Liver (tissue), 9 donors: ENCODE results near the gene DLL1. TPM values are rescaled to one million over a fixed set of nuclear protein-coding genes. Genes with fewer than 3 reads are reported as not detected.

Experiments used
- DNase-seq: peaks from one replicate; pipeline ENCODE4 v3.0.0-alpha.2; 2017; ENCODE audit warnings: low spot score
- H3K27ac ChIP-seq, 2 donors: one replicate each; pipeline ENCODE4 v1.7.0; 2013; ENCODE audit warnings: inconsistent platforms in 2 of 2, low read length in 2 of 2, control low read depth in 1 of 2, low read depth in 1 of 2, mild to moderate bottlenecking in 1 of 2
- H3K27me3 ChIP-seq, 4 donors: one replicate each; pipeline versions ENCODE4 v1.6.1 to v1.7.0; 2013; ENCODE audit warnings: low read length in 3 of 4, inconsistent platforms in 1 of 4, mild to moderate bottlenecking in 1 of 4, moderate library complexity in 1 of 4; ENCODE audit not compliant: control insufficient read depth in 4 of 4, insufficient read depth in 4 of 4
- H3K36me3 ChIP-seq, 4 donors: one replicate each; pipeline versions ENCODE4 v1.6.1 to v1.7.0; 2013; ENCODE audit warnings: low read length in 3 of 4, mild to moderate bottlenecking in 3 of 4, low read depth in 1 of 4, moderate library complexity in 1 of 4; ENCODE audit not compliant: control insufficient read depth in 4 of 4, insufficient read depth in 3 of 4
- H3K4me1 ChIP-seq, 4 donors: one replicate each; pipeline versions ENCODE4 v1.6.1 to v1.7.0; 2013; ENCODE audit warnings: low read length in 3 of 4, mild to moderate bottlenecking in 3 of 4, moderate library complexity in 1 of 4; ENCODE audit not compliant: control insufficient read depth in 4 of 4, insufficient read depth in 4 of 4
- H3K4me3 ChIP-seq, 3 donors: one replicate each; pipeline versions ENCODE4 v1.6.1 to v1.7.0; 2013; ENCODE audit warnings: low read length in 3 of 3, control low read depth in 1 of 3, low read depth in 1 of 3, mild to moderate bottlenecking in 1 of 3
- H3K9ac ChIP-seq, 2 donors: one replicate each; pipeline ENCODE4 v1.7.0; 2013; ENCODE audit warnings: low read length in 2 of 2, mild to moderate bottlenecking in 2 of 2, moderate library complexity in 2 of 2, control low read depth in 1 of 2, low read depth in 1 of 2
- H3K9me3 ChIP-seq, 4 donors: one replicate each; pipeline versions ENCODE4 v1.6.1 to v1.7.0; 2013; ENCODE audit warnings: low read length in 3 of 4; ENCODE audit not compliant: control insufficient read depth in 4 of 4
- EGR1 ChIP-seq, 2 donors: IDR thresholded peaks; 2 replicates each; pipeline ENCODE4 v1.6.1; 2016 to 2018; ENCODE audit warnings: antibody characterized with exemption in 2 of 2, low read depth in 2 of 2
- FOXA1 ChIP-seq: IDR thresholded peaks from 2 replicates; pipeline ENCODE4 v1.6.1; 2016; ENCODE audit warnings: antibody characterized with exemption
- FOXA2 ChIP-seq: IDR thresholded peaks from 2 replicates; pipeline ENCODE4 v1.6.1; 2016; ENCODE audit warnings: antibody characterized with exemption
- GABPA ChIP-seq, 2 donors: IDR thresholded peaks in 1 of 2; conservative IDR thresholded peaks in 1 of 2; 2 replicates each; pipeline ENCODE4 v1.6.1; 2016; ENCODE audit warnings: antibody characterized with exemption in 2 of 2, mild to moderate bottlenecking in 1 of 2, moderate library complexity in 1 of 2
- HNF4A ChIP-seq, 2 donors: conservative IDR thresholded peaks; 2 replicates each; pipeline ENCODE4 v1.6.1; 2016; ENCODE audit warnings: antibody characterized with exemption in 2 of 2, mild to moderate bottlenecking in 2 of 2
- HNF4G ChIP-seq: IDR thresholded peaks from 2 replicates; pipeline ENCODE4 v1.6.1; 2016; ENCODE audit warnings: antibody characterized with exemption
- JUND ChIP-seq, 2 donors: IDR thresholded peaks; 2 replicates each; pipeline ENCODE4 v1.6.1; 2016; ENCODE audit warnings: antibody characterized with exemption in 2 of 2
- NR2F2 ChIP-seq: IDR thresholded peaks from 2 replicates; pipeline ENCODE4 v1.6.1; 2016; ENCODE audit warnings: antibody characterized with exemption
- RAD21 ChIP-seq, 2 donors: IDR thresholded peaks; 2 replicates each; pipeline ENCODE4 v1.6.1; 2016; ENCODE audit warnings: antibody characterized with exemption in 2 of 2, mild to moderate bottlenecking in 2 of 2
- RXRA ChIP-seq, 2 donors: IDR thresholded peaks; 2 replicates each; pipeline ENCODE4 v1.6.1; 2017 to 2018; ENCODE audit warnings: antibody characterized with exemption in 2 of 2, mild to moderate bottlenecking in 1 of 2
- SP1 ChIP-seq: IDR thresholded peaks from 2 replicates; pipeline ENCODE4 v1.6.1; 2018; ENCODE audit warnings: antibody characterized with exemption, mild to moderate bottlenecking
- TAF1 ChIP-seq: conservative IDR thresholded peaks from 2 replicates; pipeline ENCODE4 v1.6.1; 2016; ENCODE audit warnings: antibody characterized with exemption, mild to moderate bottlenecking
- YY1 ChIP-seq: IDR thresholded peaks from 2 replicates; pipeline ENCODE4 v1.6.1; 2016; ENCODE audit warnings: antibody characterized with exemption, mild to moderate bottlenecking
- WGBS: extraction: QIAGEN DNeasy Blood & Tissue Kit; methylation state at CpG from one replicate; pipeline ENCODE4 v1.1.7; 2013; 5-methylcytosine and 5-hydroxymethylcytosine counted together
- polyA plus RNA-seq, 2 donors: library from polyadenylated mRNA; stranded (reverse) in 1 of 2; unstranded in 1 of 2; fragments of 200-250 nt in 1 of 2; fragments of >200 nt in 1 of 2; fragmentation: Nextera tagmentation in 1 of 2; extraction: Ambion mirVana in 1 of 2; gene quantifications; one replicate each; pipeline versions ENCODE4 v1.2.1 to v1.2.3, GENCODE V29; 2013 to 2015
- total RNA-seq, 2 donors: library from RNA; depleted of rRNA; stranded (reverse); fragments of >200 nt; gene quantifications; one replicate each; pipeline ENCODE4 v1.2.3, GENCODE V29; 2014
- TF ChIP-seq, protein P1 (sequence below): IDR thresholded peaks from 2 replicates; pipeline ENCODE4 v1.6.1; 2016; ENCODE audit warnings: antibody characterized with exemption
- TF ChIP-seq, protein P2 (sequence below): IDR thresholded peaks from 2 replicates; pipeline ENCODE4 v1.6.1; 2016; ENCODE audit warnings: antibody characterized with exemption, mild to moderate bottlenecking
- TF ChIP-seq, protein P3 (sequence below): fragments of 150-350 bp; IDR thresholded peaks from 2 replicates; pipeline ENCODE4 v1.5.1; 2017; ENCODE audit warnings: improper control_type of control experiment, low read depth, low read length; ENCODE audit not compliant: missing input control
- donor health status: healthy.
- donor health status: healthy.
- donor health status: healthy.
- donor health status: healthy.
- donor health status: healthy.

DLL1 gene
- total and polyA plus RNA-seq, 4 donors, result 1.0 to 2.3 (median 1.7) TPM

DNA sequence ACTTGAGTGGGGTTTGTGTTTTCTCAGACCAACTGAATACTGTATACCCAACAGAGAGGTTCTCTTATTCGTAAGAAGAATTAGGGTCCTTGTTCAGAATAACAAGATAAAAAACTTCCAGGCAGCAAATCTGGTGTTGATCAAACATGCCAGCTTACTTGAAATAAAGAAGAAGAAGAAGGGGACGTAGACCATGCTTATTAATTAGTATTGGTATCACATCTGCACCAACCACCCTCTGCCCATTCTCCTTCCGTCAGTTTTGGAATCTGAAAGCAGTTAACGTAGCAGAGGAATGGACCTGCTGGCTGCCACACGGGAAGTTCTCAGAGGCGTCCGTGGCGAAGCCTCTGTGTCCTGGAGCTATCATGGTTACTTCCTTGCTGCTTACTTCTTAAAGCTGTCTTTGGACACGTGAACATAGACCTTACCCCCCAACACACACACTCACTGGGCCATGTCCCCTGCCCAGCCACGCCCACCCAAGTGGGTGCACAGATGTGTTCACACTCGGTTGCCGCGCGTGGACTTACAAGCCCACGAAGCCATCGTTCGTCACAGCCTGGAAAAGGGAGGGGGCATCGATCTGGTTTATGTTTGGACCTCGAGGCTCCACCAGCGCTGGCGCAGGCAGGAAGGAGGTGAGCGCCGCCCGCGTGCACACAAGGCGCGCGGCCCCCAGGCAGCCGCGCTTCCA lies 4.1 kb upstream of the DLL1 start:
- DNase-seq, result no peak
- Histone ChIP-seq H3K9ac (no peak overlapping the region), H3K27me3 (peaks cover 0 to 19% (median 4%) of the 10 kb centered on the region in 4 donors), H3K27ac (no peak overlapping the region), H3K4me1 (peaks cover 8 to 51% (median 28%) of the 10 kb centered on the region in 4 donors), H3K36me3 (no peaks in the 10 kb centered on the region), H3K9me3 (no peaks in the 10 kb centered on the region), H3K4me3 (peak overlapping the region in 1 of 3 donors; percentile 61)
- TF ChIP-seq, protein P1, sequence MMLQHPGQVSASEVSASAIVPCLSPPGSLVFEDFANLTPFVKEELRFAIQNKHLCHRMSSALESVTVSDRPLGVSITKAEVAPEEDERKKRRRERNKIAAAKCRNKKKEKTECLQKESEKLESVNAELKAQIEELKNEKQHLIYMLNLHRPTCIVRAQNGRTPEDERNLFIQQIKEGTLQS, result no peak
- TF ChIP-seq HNF4G (no peak), YY1 (no peak), GABPA (IDR thresholded peaks at IDR 0.05 in 1 of 2, conservative IDR thresholded peaks at IDR 0.05 in 1 of 2) (no peak), FOXA1 (no peak), TAF1 (no peak), RAD21 (IDR thresholded peaks at IDR 0.05) (no peak), JUND (IDR thresholded peaks at IDR 0.05) (no peak), SP1 (no peak), HNF4A (conservative IDR thresholded peaks at IDR 0.05) (no peak), NR2F2 (no peak), FOXA2 (no peak), RXRA (IDR thresholded peaks at IDR 0.05) (no peak), EGR1 (IDR thresholded peaks at IDR 0.05; ENCODE audit: low read depth in 2 of 2) (no peak)
- TF ChIP-seq, protein P2, sequence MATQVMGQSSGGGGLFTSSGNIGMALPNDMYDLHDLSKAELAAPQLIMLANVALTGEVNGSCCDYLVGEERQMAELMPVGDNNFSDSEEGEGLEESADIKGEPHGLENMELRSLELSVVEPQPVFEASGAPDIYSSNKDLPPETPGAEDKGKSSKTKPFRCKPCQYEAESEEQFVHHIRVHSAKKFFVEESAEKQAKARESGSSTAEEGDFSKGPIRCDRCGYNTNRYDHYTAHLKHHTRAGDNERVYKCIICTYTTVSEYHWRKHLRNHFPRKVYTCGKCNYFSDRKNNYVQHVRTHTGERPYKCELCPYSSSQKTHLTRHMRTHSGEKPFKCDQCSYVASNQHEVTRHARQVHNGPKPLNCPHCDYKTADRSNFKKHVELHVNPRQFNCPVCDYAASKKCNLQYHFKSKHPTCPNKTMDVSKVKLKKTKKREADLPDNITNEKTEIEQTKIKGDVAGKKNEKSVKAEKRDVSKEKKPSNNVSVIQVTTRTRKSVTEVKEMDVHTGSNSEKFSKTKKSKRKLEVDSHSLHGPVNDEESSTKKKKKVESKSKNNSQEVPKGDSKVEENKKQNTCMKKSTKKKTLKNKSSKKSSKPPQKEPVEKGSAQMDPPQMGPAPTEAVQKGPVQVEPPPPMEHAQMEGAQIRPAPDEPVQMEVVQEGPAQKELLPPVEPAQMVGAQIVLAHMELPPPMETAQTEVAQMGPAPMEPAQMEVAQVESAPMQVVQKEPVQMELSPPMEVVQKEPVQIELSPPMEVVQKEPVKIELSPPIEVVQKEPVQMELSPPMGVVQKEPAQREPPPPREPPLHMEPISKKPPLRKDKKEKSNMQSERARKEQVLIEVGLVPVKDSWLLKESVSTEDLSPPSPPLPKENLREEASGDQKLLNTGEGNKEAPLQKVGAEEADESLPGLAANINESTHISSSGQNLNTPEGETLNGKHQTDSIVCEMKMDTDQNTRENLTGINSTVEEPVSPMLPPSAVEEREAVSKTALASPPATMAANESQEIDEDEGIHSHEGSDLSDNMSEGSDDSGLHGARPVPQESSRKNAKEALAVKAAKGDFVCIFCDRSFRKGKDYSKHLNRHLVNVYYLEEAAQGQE, result no peak
- TF ChIP-seq, protein P3, sequence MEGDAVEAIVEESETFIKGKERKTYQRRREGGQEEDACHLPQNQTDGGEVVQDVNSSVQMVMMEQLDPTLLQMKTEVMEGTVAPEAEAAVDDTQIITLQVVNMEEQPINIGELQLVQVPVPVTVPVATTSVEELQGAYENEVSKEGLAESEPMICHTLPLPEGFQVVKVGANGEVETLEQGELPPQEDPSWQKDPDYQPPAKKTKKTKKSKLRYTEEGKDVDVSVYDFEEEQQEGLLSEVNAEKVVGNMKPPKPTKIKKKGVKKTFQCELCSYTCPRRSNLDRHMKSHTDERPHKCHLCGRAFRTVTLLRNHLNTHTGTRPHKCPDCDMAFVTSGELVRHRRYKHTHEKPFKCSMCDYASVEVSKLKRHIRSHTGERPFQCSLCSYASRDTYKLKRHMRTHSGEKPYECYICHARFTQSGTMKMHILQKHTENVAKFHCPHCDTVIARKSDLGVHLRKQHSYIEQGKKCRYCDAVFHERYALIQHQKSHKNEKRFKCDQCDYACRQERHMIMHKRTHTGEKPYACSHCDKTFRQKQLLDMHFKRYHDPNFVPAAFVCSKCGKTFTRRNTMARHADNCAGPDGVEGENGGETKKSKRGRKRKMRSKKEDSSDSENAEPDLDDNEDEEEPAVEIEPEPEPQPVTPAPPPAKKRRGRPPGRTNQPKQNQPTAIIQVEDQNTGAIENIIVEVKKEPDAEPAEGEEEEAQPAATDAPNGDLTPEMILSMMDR, result no peak
- 10% methylated on average over 30 of the region's 30 CpGs for WGBS

DNA sequence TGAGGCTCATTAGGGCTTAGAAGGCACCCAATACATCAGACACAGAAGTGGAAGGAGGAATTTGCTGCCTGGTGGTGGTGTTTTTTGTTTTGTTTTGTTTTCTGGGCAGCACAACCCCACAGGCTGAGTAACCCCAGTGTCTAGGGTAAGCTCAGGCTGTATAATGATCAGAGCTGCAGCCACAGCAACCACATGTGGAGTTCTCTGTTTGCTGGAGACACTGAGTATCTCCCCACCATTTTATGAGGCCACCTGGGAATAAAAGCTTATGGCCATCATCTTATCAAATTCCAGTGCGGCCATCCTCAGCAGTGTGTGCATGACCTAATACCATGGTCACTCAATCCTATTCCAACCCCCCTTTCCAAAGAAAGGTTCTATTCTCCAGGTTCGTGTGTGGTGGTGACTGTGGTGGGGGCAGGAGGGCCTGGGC lies 3.4 kb upstream of the DLL1 start:
- no peak for DNase-seq
- Histone ChIP-seq H3K4me1 (peaks cover 8 to 58% (median 34%) of the 10 kb centered on the region in 4 donors), H3K27me3 (peaks cover 0 to 19% (median 4%) of the 10 kb centered on the region in 4 donors), H3K9ac (no peak overlapping the region), H3K4me3 (no peak overlapping the region), H3K9me3 (no peaks in the 10 kb centered on the region), H3K27ac (no peak overlapping the region), H3K36me3 (no peaks in the 10 kb centered on the region)
- WGBS, result 34% methylated on average over 2 of the region's 2 CpGs
- TF ChIP-seq RAD21 (IDR thresholded peaks at IDR 0.05), result no peak
- no peak for TF ChIP-seq FOXA1
- TF ChIP-seq TAF1, result no peak
- no peak for TF ChIP-seq SP1
- TF ChIP-seq, protein P2, result no peak
